Panc1 (cell line): ENCODE results near the gene ZBTB47. TPM values are rescaled to one million over a fixed set of nuclear protein-coding genes. Genes with fewer than 3 reads are reported as not detected.

Source experiments
- ATAC-seq: fragments of 200-7000 bp; cut with Tn5 transposase; 2 replicates; pipeline ENCODE4 v1.9.1; 2020; ENCODE audit warnings: mild to moderate bottlenecking, moderate library complexity
- BruUV-seq: library from RNA; stranded (reverse); fragments of 400-500 nt; replicated peaks from 2 replicates; lab custom pipeline; 2021; lab: Mats Ljungman, UMichigan
- CTCF ChIA-PET: fragments of 300-600 bp; sonication (Branson Sonifier 250); formaldehyde crosslinking; loops from one replicate; lab custom pipeline; 2022; ENCODE audit warnings: antibody characterized with exemption; lab: Charles Lee
- POLR2A ChIA-PET: fragments of 300-600 bp; sonication (Branson Sonifier 250); formaldehyde crosslinking; loops from one replicate; lab custom pipeline; 2022; ENCODE audit warnings: antibody characterized with exemption; lab: Charles Lee
- DNase-seq: peaks from one replicate; pipeline ENCODE4 v3.0.0-alpha.2; 2010; ENCODE audit warnings: low read depth, low spot score
- H3K27ac ChIP-seq: 2 replicates; pipeline ENCODE4 v1.5.1; 2011; ENCODE audit warnings: mild to moderate bottlenecking, low read length, inconsistent platforms
- H3K27me3 ChIP-seq: fragments of 200-500 bp; sonication (Bioruptor generic); 2 replicates; pipeline ENCODE4 v1.6.0; 2014; ENCODE audit warnings: low read length, inconsistent platforms; ENCODE audit not compliant: control insufficient read depth, insufficient read depth
- H3K36me3 ChIP-seq: fragments of 200-500 bp; sonication (Bioruptor generic); 2 replicates; pipeline ENCODE4 v1.5.1; 2014; ENCODE audit warnings: inconsistent platforms, mild to moderate bottlenecking, low read length, moderate library complexity; ENCODE audit not compliant: control insufficient read depth, insufficient read depth
- H3K4me1 ChIP-seq: 2 replicates; pipeline ENCODE4 v1.5.1; 2011; ENCODE audit warnings: inconsistent platforms, mild to moderate bottlenecking, low read length, moderate library complexity; ENCODE audit not compliant: control insufficient read depth, insufficient read depth
- H3K4me3 ChIP-seq, 2 experiments: 2 replicates each; pipeline ENCODE4 v1.5.1; 2011 to 2012; ENCODE audit warnings: low read depth in 2 of 2, low read length in 2 of 2, mild to moderate bottlenecking in 2 of 2, inconsistent platforms in 1 of 2, moderate library complexity in 1 of 2
- H3K9me3 ChIP-seq: fragments of 200-500 bp; sonication (Bioruptor generic); 2 replicates; pipeline ENCODE4 v1.5.1; 2014; ENCODE audit warnings: low read depth, mild to moderate bottlenecking, inconsistent platforms, low read length, moderate library complexity; ENCODE audit not compliant: control insufficient read depth, insufficient read depth
- POLR2AphosphoS5 ChIP-seq: IDR thresholded peaks from 2 replicates; pipeline ENCODE4 v1.6.1; 2012; ENCODE audit warnings: mild to moderate bottlenecking, low read depth, low read length, moderate library complexity
- SIN3A ChIP-seq: IDR thresholded peaks from 2 replicates; pipeline ENCODE4 v1.6.1; 2012; ENCODE audit warnings: low read depth, mild to moderate bottlenecking, low read length, moderate library complexity, borderline replicate concordance; ENCODE audit not compliant: insufficient read depth
- TCF7L2 ChIP-seq: IDR thresholded peaks from 2 replicates; pipeline ENCODE4 v1.6.1; 2011; ENCODE audit warnings: mild to moderate bottlenecking, low read depth, low read length, inconsistent platforms
- in situ Hi-C: cut with HindIII; loops from 2 replicates; pipeline ENCODE4 v1.10.0; 2016; ENCODE audit warnings: low sequenced_read_pairs, low pct_unique_long_range_greater_than_20kb
- intact Hi-C: fragments of 100-400 bp; cut with micrococcal nuclease; formaldehyde crosslinking; loops from one replicate; pipeline ENCODE4 v1.10.0; 2022; ENCODE audit not compliant: unreplicated experiment
- total RNA-seq: library from RNA; stranded (reverse); gene quantifications from one replicate; pipeline ENCODE4 v1.2.1, GENCODE V29; 2021; ENCODE audit not compliant: unreplicated experiment
- TF ChIP-seq, protein P1 (sequence below): fragments of 450-650 bp; IDR thresholded peaks from 2 replicates; pipeline ENCODE4 v1.5.1; 2017; ENCODE audit warnings: mild to moderate bottlenecking
- TF ChIP-seq, protein P2 (sequence below), 2 experiments: IDR thresholded peaks; 2 replicates each; pipeline ENCODE4 v1.6.1; 2011 to 2012; ENCODE audit warnings: low read depth in 2 of 2, control low read depth in 1 of 2, low read length in 1 of 2, mild to moderate bottlenecking in 1 of 2, moderate library complexity in 1 of 2; ENCODE audit not compliant: insufficient read depth in 1 of 2

The ZBTB47 gene
- total RNA-seq, 1 experiment from 2014 or later = 3.6 TPM

DNA sequence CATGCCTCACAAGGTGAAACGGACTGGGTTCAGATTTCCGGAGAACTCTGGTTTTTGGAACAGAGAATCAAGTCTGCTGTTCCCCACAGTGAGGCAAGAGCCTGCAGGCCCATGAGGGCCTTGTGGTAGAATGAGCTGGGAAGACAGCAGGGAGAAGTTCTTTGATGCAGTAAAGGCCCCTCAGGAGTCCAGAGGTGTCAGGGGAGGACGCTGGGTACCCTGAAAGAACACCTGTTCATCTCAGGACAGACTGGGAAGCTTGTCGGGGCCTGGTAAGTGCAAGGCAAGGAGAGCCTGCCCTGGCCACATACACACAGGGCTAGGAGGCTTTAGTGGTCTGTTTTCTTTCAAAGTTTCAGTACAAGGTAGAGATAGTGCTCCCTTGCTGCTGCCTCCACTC, 3.7 kb upstream of the ZBTB47 start:
- intact Hi-C loops = loop anchor here (5.0 kb wide), 1 partner anchor 93 kb away; no protein-coding TSS in a partner anchor
- ATAC-seq (no peak), DNase-seq (no peak)
- H3K36me3 ChIP-seq = peaks cover 9% of the 10 kb centered on the region
- BruUV-seq = no TSS peak
- no peak overlapping the region for H3K4me3 ChIP-seq
- no peaks in the 10 kb centered on the region for H3K27me3 ChIP-seq
- in situ Hi-C loops = no loop called here
- POLR2A ChIA-PET = no interaction called here
- H3K4me1 ChIP-seq = peaks cover 16% of the 10 kb centered on the region
- no peaks in the 10 kb centered on the region for H3K9me3 ChIP-seq
- H3K27ac ChIP-seq = no peak overlapping the region
- CTCF ChIA-PET = no interaction called here
- TF ChIP-seq POLR2AphosphoS5 (no peak), TCF7L2 (no peak), SIN3A (no peak)
- TF ChIP-seq, protein P1, sequence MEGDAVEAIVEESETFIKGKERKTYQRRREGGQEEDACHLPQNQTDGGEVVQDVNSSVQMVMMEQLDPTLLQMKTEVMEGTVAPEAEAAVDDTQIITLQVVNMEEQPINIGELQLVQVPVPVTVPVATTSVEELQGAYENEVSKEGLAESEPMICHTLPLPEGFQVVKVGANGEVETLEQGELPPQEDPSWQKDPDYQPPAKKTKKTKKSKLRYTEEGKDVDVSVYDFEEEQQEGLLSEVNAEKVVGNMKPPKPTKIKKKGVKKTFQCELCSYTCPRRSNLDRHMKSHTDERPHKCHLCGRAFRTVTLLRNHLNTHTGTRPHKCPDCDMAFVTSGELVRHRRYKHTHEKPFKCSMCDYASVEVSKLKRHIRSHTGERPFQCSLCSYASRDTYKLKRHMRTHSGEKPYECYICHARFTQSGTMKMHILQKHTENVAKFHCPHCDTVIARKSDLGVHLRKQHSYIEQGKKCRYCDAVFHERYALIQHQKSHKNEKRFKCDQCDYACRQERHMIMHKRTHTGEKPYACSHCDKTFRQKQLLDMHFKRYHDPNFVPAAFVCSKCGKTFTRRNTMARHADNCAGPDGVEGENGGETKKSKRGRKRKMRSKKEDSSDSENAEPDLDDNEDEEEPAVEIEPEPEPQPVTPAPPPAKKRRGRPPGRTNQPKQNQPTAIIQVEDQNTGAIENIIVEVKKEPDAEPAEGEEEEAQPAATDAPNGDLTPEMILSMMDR = no peak
- TF ChIP-seq, protein P2, sequence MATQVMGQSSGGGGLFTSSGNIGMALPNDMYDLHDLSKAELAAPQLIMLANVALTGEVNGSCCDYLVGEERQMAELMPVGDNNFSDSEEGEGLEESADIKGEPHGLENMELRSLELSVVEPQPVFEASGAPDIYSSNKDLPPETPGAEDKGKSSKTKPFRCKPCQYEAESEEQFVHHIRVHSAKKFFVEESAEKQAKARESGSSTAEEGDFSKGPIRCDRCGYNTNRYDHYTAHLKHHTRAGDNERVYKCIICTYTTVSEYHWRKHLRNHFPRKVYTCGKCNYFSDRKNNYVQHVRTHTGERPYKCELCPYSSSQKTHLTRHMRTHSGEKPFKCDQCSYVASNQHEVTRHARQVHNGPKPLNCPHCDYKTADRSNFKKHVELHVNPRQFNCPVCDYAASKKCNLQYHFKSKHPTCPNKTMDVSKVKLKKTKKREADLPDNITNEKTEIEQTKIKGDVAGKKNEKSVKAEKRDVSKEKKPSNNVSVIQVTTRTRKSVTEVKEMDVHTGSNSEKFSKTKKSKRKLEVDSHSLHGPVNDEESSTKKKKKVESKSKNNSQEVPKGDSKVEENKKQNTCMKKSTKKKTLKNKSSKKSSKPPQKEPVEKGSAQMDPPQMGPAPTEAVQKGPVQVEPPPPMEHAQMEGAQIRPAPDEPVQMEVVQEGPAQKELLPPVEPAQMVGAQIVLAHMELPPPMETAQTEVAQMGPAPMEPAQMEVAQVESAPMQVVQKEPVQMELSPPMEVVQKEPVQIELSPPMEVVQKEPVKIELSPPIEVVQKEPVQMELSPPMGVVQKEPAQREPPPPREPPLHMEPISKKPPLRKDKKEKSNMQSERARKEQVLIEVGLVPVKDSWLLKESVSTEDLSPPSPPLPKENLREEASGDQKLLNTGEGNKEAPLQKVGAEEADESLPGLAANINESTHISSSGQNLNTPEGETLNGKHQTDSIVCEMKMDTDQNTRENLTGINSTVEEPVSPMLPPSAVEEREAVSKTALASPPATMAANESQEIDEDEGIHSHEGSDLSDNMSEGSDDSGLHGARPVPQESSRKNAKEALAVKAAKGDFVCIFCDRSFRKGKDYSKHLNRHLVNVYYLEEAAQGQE (IDR thresholded peaks at IDR 0.05; ENCODE audit: insufficient read depth in 1 of 2, low read depth in 2 of 2, low read length in 1 of 2) = no peak

DNA sequence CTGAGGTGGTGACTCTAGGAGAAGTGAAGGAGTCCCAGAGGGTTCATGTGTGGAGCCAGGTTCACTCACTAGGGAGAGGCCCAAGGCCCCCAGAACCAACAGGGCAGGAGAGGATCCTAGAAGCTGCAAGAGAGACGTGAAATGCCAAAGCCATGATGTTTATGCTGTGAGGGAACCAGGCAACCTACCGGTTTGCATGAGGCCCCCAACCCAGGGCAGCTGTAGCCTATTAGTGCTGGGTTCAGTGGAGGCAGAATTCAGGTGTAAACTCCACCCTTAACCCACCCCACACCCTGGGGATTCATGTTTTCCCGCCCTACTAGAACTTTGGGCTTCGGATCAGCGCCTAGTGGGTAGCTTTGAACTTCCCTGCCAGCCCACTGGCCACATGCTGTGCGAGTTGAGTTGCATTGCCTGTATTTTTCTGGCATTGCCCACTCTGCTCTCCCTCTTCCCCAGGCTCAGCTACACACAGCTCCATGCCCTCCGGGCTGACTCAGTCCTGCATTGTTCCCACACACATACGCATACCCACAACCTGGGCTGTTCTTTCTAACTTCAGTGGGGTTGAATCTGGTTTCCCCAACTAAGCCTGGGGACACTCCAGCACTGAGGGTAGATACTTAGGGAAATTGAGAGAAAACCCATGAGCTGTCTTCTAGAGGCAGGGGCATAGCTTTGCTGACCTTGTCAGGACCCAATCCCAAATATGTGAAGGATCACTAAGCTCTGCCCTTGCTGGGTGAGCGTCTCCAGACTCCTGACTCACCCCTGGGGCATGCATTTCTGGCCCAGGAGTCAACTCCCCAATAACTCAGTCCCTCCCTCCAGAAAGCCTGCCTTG, 2.0 kb upstream of the ZBTB47 start:
- in situ Hi-C loops (no loop called here), intact Hi-C loops (loop anchor here (5.0 kb wide), 1 partner anchor 91 kb away; no protein-coding TSS in a partner anchor)
- ChIA-PET POLR2A (interaction anchor here (0.6 kb wide), 1 partner anchor 69 kb away, joined by 3 read pairs; no protein-coding TSS in a partner anchor), CTCF (no interaction called here)
- H3K27ac ChIP-seq = no peak overlapping the region
- DNase-seq (no peak), ATAC-seq (no peak)
- H3K9me3 ChIP-seq = no peaks in the 10 kb centered on the region
- TF ChIP-seq, protein P2 (IDR thresholded peaks at IDR 0.05; ENCODE audit: insufficient read depth in 1 of 2, low read depth in 2 of 2, low read length in 1 of 2) = no peak
- TF ChIP-seq, protein P1 = no peak
- no TSS peak for BruUV-seq
- no peaks in the 10 kb centered on the region for H3K27me3 ChIP-seq
- H3K4me3 ChIP-seq = no peak overlapping the region
- peaks cover 3% of the 10 kb centered on the region for H3K36me3 ChIP-seq
- H3K4me1 ChIP-seq = peaks cover 16% of the 10 kb centered on the region
